Measurements from ENCODE around the gene RPS15. TPM values are rescaled to one million over a fixed set of nuclear protein-coding genes. Genes with fewer than 3 reads are reported as not detected.

The RPS15 gene
- total and polyA plus RNA-seq, 10 of the 15 experiments (the other 5 are each of a cell fraction or from before 2014, with no cell fraction given) = 559 to 3,158 (median 1,413) TPM

DNA sequence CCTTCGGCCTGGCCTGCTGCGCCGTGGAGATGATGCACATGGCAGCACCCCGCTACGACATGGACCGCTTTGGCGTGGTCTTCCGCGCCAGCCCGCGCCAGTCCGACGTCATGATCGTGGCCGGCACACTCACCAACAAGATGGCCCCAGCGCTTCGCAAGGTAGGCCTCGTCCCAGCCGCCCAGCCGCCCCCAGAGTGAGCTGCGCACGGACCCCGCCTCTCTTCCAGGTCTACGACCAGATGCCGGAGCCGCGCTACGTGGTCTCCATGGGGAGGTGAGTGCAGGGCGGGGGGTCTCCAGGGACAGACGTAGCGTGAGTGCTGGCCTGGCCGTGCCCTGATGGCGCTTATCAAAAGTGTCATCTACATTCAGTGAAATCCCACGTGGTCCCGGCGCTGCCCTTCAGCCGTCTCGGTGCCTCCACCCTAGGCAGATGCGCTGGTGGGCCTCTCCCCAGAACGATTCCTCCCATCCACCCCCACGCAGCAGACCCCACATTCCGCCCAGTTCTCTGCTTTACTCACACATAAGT lies 47.2 kb upstream of the RPS15 start:
- peaks cover 10% of the 10 kb centered on the region in 2 experiments for H3K36me3 ChIP-seq (ENCODE audit: control insufficient read depth in 2 of 2, insufficient read depth in 2 of 2, low read length in 1 of 2)
- no peak overlapping the region for H2AFZ ChIP-seq (ENCODE audit: control insufficient read depth, low read depth, low read length)
- H3K4me3 ChIP-seq = no peak overlapping the region
- H3K4me2 ChIP-seq (ENCODE audit: control insufficient read depth, insufficient read depth) = no peak overlapping the region
- no peak for DNase-seq (ENCODE audit: low read depth, low spot score)
- ChIA-PET CTCF (no interaction called here), POLR2A (no interaction called here), SMC1A (ENCODE audit: uncharacterized antibody, unreplicated experiment) (no interaction called here), RAD21 (ENCODE audit: unreplicated experiment) (no interaction called here)
- TF ChIP-seq IKZF2 (IDR thresholded peaks at IDR 0.05) (no peak), PAX5 (IDR thresholded peaks at IDR 0.05; ENCODE audit: borderline replicate concordance, low read depth, low read length) (no peak), SP1 (IDR thresholded peaks at IDR 0.05; ENCODE audit: low read depth, low read length) (no peak), NFXL1 (IDR thresholded peaks at IDR 0.05; ENCODE audit: borderline replicate concordance) (no peak), HDAC6 (IDR thresholded peaks at IDR 0.05; ENCODE audit: unreplicated experiment) (no peak), USF2 (IDR thresholded peaks at IDR 0.05; ENCODE audit: borderline replicate concordance, low read depth, low read length) (no peak), ZNF274 (IDR thresholded peaks at IDR 0.05; ENCODE audit: insufficient read depth, insufficient read length) (no peak), SREBF2 (IDR thresholded peaks at IDR 0.05; ENCODE audit: low read length) (no peak), PML (IDR thresholded peaks at IDR 0.05; ENCODE audit: low read length) (no peak), NFYA (IDR thresholded peaks at IDR 0.05; ENCODE audit: borderline replicate concordance, low read depth, low read length) (no peak), CBX3 (IDR thresholded peaks at IDR 0.05; ENCODE audit: borderline replicate concordance, low read depth) (no peak), CHD4 (IDR thresholded peaks at IDR 0.05) (no peak)
- TF ChIP-seq, protein P1, sequence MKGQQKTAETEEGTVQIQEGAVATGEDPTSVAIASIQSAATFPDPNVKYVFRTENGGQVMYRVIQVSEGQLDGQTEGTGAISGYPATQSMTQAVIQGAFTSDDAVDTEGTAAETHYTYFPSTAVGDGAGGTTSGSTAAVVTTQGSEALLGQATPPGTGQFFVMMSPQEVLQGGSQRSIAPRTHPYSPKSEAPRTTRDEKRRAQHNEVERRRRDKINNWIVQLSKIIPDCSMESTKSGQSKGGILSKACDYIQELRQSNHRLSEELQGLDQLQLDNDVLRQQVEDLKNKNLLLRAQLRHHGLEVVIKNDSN (IDR thresholded peaks at IDR 0.05; ENCODE audit: borderline replicate concordance, extremely low read length, insufficient read depth, low read depth, low read length) = no peak
- no peak for FAIRE-seq
- H3K27me3 ChIP-seq (replicated peaks in 1 of 2; ENCODE audit: control insufficient read depth in 2 of 2, insufficient read depth in 2 of 2, low read length in 1 of 2) = no peaks in the 10 kb centered on the region
- no peak overlapping the region for H3K9ac ChIP-seq (ENCODE audit: control insufficient read depth, insufficient read depth, low read length)
- intact Hi-C loops (cut with micrococcal nuclease; ENCODE audit: unreplicated experiment) = no loop called here
- WGBS (ENCODE audit: insufficient coverage, insufficient replicate concordance, low lambda C conversion rate, missing lambda C conversion rate) = 93% methylated on average over 29 of the region's 42 CpGs
- H3K27ac ChIP-seq (ENCODE audit: control insufficient read depth, insufficient read depth) = no peak overlapping the region
- no peaks in the 10 kb centered on the region for H4K20me1 ChIP-seq (ENCODE audit: control insufficient read depth, insufficient read depth)
- H3K79me2 ChIP-seq (ENCODE audit: control insufficient read depth, insufficient read depth, low read length) = no peaks in the 10 kb centered on the region; the same call in 1 of the 2 replicates
- no peak for ATAC-seq
- no TSS peak for BruUV-seq (replicated peaks)
- H3K9me3 ChIP-seq (replicated peaks; ENCODE audit: control insufficient read depth, insufficient read depth, low read length) = no peaks in the 10 kb centered on the region
- in situ Hi-C loops (cut with MboI) = no loop called here
- H3K4me1 ChIP-seq (ENCODE audit: control insufficient read depth, insufficient read depth, low read length) = no peaks in the 10 kb centered on the region
